ENCODE measurements around the gene FAM43B. TPM values are rescaled to one million over a fixed set of nuclear protein-coding genes. Genes with fewer than 3 reads are reported as not detected.

The FAM43B gene
- total and polyA plus RNA-seq, 2 experiments from 2014 or later = 0.11 to 0.31 TPM

DNA sequence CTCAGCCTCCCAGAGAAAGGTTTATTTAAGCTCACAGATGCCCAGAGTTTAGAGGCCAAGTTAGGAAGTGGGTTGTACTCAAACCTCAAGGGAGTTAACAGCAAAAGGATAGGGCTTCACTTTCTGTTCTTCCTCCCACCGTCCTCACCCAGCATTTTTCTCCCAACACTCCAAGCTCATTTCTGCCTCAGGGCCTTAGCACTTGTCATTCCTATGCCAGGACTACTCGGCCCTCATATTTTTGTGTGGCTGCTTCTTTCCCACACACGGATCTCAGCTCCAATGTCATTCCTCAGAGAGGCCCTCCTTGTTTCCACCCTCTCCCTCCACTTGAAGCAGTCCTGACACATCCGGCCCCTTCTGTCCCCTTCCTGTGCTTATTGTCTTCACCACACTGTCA is 12.9 kb downstream of the FAM43B start:
- Histone ChIP-seq H3K36me3 (ENCODE audit: low read depth) (no peaks in the 10 kb centered on the region), H2AFZ (no peak overlapping the region), H3K4me3 (no peak overlapping the region), H3K79me2 (ENCODE audit: insufficient read depth) (no peaks in the 10 kb centered on the region), H3K27me3 (replicated peaks; ENCODE audit: insufficient read depth) (no peaks in the 10 kb centered on the region; the same call in 1 of the 2 replicates), H3K9me2 (ENCODE audit: insufficient read depth) (no peaks in the 10 kb centered on the region), H3K9ac (no peak overlapping the region), H3K4me2 (ENCODE audit: unreplicated experiment) (no peak overlapping the region), H3K4me1 (ENCODE audit: insufficient read depth) (no peaks in the 10 kb centered on the region), H3K27ac (no peak overlapping the region), H4K20me1 (ENCODE audit: insufficient read depth) (no peaks in the 10 kb centered on the region), H3F3A (ENCODE audit: insufficient read depth) (no peaks in the 10 kb centered on the region), H3K9me3 (ENCODE audit: low read depth) (no peaks in the 10 kb centered on the region)
- TF ChIP-seq EZH2phosphoT487 (IDR thresholded peaks at IDR 0.05; ENCODE audit: insufficient read depth, low read depth) (no peak), EZH2 (IDR thresholded peaks at IDR 0.05; ENCODE audit: insufficient read depth, poor library complexity, severe bottlenecking) (no peak)
- in situ Hi-C loops (cut with MboI) = no loop called here
- no peak for DNase-seq
- WGBS, 2 experiments (ENCODE audit: low coverage in 1 of 2, low lambda C conversion rate in 2 of 2, missing lambda C conversion rate in 2 of 2) = 50 to 51% methylated on average over 4 of the region's 4 CpGs

DNA sequence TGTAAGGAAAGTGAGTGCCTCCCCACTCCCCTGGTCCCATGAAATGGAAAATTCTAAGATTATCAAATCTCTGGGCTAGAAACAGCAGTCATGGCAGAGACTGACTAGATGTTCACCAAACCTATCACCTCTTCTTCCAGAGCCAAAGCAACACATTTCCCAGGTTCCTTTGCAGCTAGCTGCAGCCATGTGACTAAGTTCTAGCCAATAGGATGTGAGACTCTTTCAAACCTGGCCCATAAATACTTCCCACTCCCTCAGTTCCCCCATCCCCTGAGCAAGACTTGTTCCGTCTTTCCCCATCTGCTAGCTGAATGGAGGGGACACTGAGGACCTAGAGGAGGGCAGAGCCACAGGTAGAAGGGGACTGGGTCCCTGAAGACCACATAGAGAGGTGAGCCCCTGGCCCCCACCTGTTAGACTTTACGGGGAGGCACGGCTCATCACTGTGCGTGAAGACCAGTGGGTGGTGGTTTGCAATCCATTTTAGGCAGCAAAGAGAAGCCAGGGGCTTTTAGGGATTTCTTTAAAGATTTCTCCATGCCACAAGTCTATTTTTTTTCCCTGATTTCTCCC is 17.2 kb downstream of the FAM43B start:
- no peaks in the 10 kb centered on the region for H3K79me2 ChIP-seq (ENCODE audit: insufficient read depth)
- no peak overlapping the region for H3K4me3 ChIP-seq
- H3K27ac ChIP-seq = no peak overlapping the region
- in situ Hi-C loops (cut with MboI) = no loop called here
- H3K4me2 ChIP-seq (ENCODE audit: unreplicated experiment) = no peak overlapping the region
- no peaks in the 10 kb centered on the region for H3F3A ChIP-seq (ENCODE audit: insufficient read depth)
- H3K9me3 ChIP-seq (ENCODE audit: low read depth) = no peaks in the 10 kb centered on the region
- no peaks in the 10 kb centered on the region for H3K4me1 ChIP-seq (ENCODE audit: insufficient read depth)
- no peak overlapping the region for H3K9ac ChIP-seq
- no peaks in the 10 kb centered on the region for H3K9me2 ChIP-seq (ENCODE audit: insufficient read depth)
- no peaks in the 10 kb centered on the region for H3K36me3 ChIP-seq (ENCODE audit: low read depth)
- no peak overlapping the region for H2AFZ ChIP-seq
- 59 to 68% methylated on average over 4 of the region's 4 CpGs for WGBS, 2 experiments (ENCODE audit: low coverage in 1 of 2, low lambda C conversion rate in 2 of 2, missing lambda C conversion rate in 2 of 2)
- DNase-seq = no peak
- TF ChIP-seq EZH2 (IDR thresholded peaks at IDR 0.05; ENCODE audit: insufficient read depth, poor library complexity, severe bottlenecking) (no peak), EZH2phosphoT487 (IDR thresholded peaks at IDR 0.05; ENCODE audit: insufficient read depth, low read depth) (no peak)
- H4K20me1 ChIP-seq (ENCODE audit: insufficient read depth) = no peaks in the 10 kb centered on the region
- no peaks in the 10 kb centered on the region; the same call in 1 of the 2 replicates for H3K27me3 ChIP-seq (replicated peaks; ENCODE audit: insufficient read depth)

DNA sequence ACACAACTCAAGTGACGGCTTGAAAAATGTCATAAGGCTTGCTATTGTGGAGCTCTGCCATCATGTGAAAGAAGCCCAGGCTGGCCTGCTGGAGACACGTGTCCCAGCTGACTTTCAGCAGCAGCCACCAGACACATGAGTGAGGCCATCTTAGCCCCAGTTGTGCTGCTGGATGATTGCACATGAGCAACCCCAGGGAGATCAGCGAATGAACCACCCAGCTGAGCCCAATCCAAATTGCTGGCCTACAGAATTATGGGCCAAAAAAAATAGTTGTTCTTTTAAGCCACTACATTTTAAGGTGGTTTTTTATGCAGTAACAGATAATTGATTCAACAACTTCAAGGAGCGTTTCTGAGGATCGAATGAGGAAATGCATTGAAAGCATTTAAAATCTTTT is 19.1 kb downstream of the FAM43B start:
- in situ Hi-C loops (cut with MboI) = no loop called here
- no peaks in the 10 kb centered on the region for H3K9me3 ChIP-seq (ENCODE audit: low read depth)

DNA sequence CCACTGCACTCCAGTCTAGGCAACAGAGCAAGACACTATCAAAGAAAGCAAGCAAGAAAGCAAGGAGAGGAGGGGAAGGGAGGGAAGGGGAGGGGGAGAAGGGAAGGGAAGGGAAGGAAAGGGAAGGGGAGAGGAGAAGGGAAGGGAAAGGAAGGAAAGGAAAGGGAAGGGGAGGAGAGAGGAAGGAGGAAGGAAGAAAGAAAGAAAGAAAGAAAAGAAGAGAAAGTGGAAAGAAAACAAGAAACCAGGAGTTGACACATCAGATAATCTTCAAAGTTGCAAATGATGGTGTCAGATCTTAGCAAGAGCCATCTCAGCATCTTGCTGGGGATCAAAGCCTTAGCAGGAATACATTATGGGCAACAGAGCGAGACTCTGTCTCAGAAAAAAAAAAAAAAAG is 21.6 kb downstream of the FAM43B start:
- Histone ChIP-seq H3K79me2 (ENCODE audit: insufficient read depth) (no peaks in the 10 kb centered on the region), H3K27me3 (replicated peaks; ENCODE audit: insufficient read depth) (no peaks in the 10 kb centered on the region; the same call in 1 of the 2 replicates), H4K20me1 (ENCODE audit: insufficient read depth) (no peaks in the 10 kb centered on the region), H2AFZ (no peak overlapping the region), H3K4me3 (no peak overlapping the region), H3K9me2 (ENCODE audit: insufficient read depth) (no peaks in the 10 kb centered on the region), H3F3A (ENCODE audit: insufficient read depth) (0 out of 2 replicates have a peak, but pooled peaks cover under 1% of the 10 kb centered on the region), H3K9ac (no peak overlapping the region), H3K4me1 (ENCODE audit: insufficient read depth) (no peaks in the 10 kb centered on the region), H3K36me3 (ENCODE audit: low read depth) (no peaks in the 10 kb centered on the region), H3K4me2 (ENCODE audit: unreplicated experiment) (no peak overlapping the region), H3K27ac (no peak overlapping the region), H3K9me3 (ENCODE audit: low read depth) (no peaks in the 10 kb centered on the region)
- DNase-seq = no peak
- in situ Hi-C loops (cut with MboI) = no loop called here
- TF ChIP-seq EZH2 (IDR thresholded peaks at IDR 0.05; ENCODE audit: insufficient read depth, poor library complexity, severe bottlenecking) (no peak), EZH2phosphoT487 (IDR thresholded peaks at IDR 0.05; ENCODE audit: insufficient read depth, low read depth) (no peak)
- 89 to 90% methylated on average over 1 of the region's 1 CpG for WGBS, 2 experiments (ENCODE audit: low coverage in 1 of 2, low lambda C conversion rate in 2 of 2, missing lambda C conversion rate in 2 of 2)

More for the DNA sequence above, 19.1 kb downstream of the FAM43B start:
- no peaks in the 10 kb centered on the region for H3F3A ChIP-seq (ENCODE audit: insufficient read depth)
- H3K9me2 ChIP-seq (ENCODE audit: insufficient read depth) = no peaks in the 10 kb centered on the region
- no peaks in the 10 kb centered on the region for H4K20me1 ChIP-seq (ENCODE audit: insufficient read depth)
- DNase-seq = no peak
- H3K27me3 ChIP-seq (replicated peaks; ENCODE audit: insufficient read depth) = no peaks in the 10 kb centered on the region; the same call in 1 of the 2 replicates
- TF ChIP-seq EZH2phosphoT487 (IDR thresholded peaks at IDR 0.05; ENCODE audit: insufficient read depth, low read depth) = no peak
- no peak for TF ChIP-seq EZH2 (IDR thresholded peaks at IDR 0.05; ENCODE audit: insufficient read depth, poor library complexity, severe bottlenecking)
- H3K4me3 ChIP-seq = no peak overlapping the region
- H3K36me3 ChIP-seq (ENCODE audit: low read depth) = no peaks in the 10 kb centered on the region
- H3K27ac ChIP-seq = no peak overlapping the region
- no peak overlapping the region for H3K9ac ChIP-seq
- whole genome bisulfite sequencing, 2 experiments (ENCODE audit: low coverage in 1 of 2, low lambda C conversion rate in 2 of 2, missing lambda C conversion rate in 2 of 2) = 68% methylated on average over 5 of the region's 5 CpGs
- H3K4me1 ChIP-seq (ENCODE audit: insufficient read depth) = no peaks in the 10 kb centered on the region
- no peak overlapping the region for H2AFZ ChIP-seq
- no peak overlapping the region for H3K4me2 ChIP-seq (ENCODE audit: unreplicated experiment)
- no peaks in the 10 kb centered on the region for H3K79me2 ChIP-seq (ENCODE audit: insufficient read depth)
